ENCODE results near the gene CLHC1.

DNA sequence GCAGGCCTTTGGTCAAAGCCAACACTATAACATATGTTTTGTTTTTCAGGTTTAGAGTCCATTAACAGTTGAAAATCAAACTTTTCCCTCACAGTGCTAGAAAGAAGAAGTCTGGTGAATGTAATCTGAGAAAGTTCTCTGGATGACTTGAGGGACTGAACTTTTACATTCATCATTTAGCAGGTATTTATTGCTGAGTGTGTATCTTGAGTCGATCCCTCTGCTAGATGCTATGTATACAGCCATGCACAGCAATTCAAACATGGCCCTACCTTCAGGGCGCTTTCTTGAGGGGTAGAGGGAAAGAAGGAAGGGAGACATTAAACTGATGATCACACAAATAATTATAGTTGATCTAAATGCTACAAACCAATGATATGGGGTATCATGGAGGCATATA, 89.6 kb downstream of the CLHC1 start:
- TF ChIP-seq, protein P1, sequence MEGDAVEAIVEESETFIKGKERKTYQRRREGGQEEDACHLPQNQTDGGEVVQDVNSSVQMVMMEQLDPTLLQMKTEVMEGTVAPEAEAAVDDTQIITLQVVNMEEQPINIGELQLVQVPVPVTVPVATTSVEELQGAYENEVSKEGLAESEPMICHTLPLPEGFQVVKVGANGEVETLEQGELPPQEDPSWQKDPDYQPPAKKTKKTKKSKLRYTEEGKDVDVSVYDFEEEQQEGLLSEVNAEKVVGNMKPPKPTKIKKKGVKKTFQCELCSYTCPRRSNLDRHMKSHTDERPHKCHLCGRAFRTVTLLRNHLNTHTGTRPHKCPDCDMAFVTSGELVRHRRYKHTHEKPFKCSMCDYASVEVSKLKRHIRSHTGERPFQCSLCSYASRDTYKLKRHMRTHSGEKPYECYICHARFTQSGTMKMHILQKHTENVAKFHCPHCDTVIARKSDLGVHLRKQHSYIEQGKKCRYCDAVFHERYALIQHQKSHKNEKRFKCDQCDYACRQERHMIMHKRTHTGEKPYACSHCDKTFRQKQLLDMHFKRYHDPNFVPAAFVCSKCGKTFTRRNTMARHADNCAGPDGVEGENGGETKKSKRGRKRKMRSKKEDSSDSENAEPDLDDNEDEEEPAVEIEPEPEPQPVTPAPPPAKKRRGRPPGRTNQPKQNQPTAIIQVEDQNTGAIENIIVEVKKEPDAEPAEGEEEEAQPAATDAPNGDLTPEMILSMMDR (conservative IDR thresholded peaks at IDR 0.05 in 1 of 2, IDR thresholded peaks at IDR 0.05 in 1 of 2; ENCODE audit: extremely low read depth in 1 of 2, insufficient read depth in 1 of 2, low read depth in 1 of 2, low read length in 2 of 2): no peak
- no peak for TF ChIP-seq EZH2 (IDR thresholded peaks at IDR 0.05; ENCODE audit: borderline replicate concordance, low read length)
